HepG2 (cell line): ENCODE measurements around the gene IRF2. TPM values are rescaled to one million over a fixed set of nuclear protein-coding genes. Genes with fewer than 3 reads are reported as not detected.

ENCODE experiments used
- ATF6 ChIP-seq: sonication (generic); formaldehyde crosslinking; conservative IDR thresholded peaks from 2 replicates; pipeline ENCODE4 v1.4.0; 2020; ENCODE audit warnings: missing genetic modification reagents
- E2F1 ChIP-seq: sonication (generic); formaldehyde crosslinking; IDR thresholded peaks from 2 replicates; pipeline ENCODE4 v1.5.0; 2020; ENCODE audit warnings: missing genetic modification reagents
- ESRRA ChIP-seq: sonication (generic); formaldehyde crosslinking; IDR thresholded peaks from 2 replicates; pipeline ENCODE4 v1.5.1; 2020; ENCODE audit warnings: mild to moderate bottlenecking, low read depth, missing genetic modification reagents
- FUBP1 ChIP-seq: sonication (generic); formaldehyde crosslinking; IDR thresholded peaks from 2 replicates; pipeline ENCODE4 v1.5.1; 2020; ENCODE audit warnings: missing genetic modification reagents, mild to moderate bottlenecking, borderline replicate concordance
- GATA4 ChIP-seq: sonication (generic); IDR thresholded peaks from 2 replicates; pipeline ENCODE4 v1.6.1; 2016; ENCODE audit warnings: antibody characterized with exemption, low read depth, borderline replicate concordance
- HOXA5 ChIP-seq: sonication (generic); formaldehyde crosslinking; IDR thresholded peaks from 2 replicates; pipeline ENCODE4 v1.4.0; 2020; ENCODE audit warnings: missing genetic modification reagents
- IKZF5 ChIP-seq: IDR thresholded peaks from 2 replicates; pipeline ENCODE4 v1.6.1; 2018; ENCODE audit warnings: missing genetic modification reagents, mild to moderate bottlenecking, missing compliant biosample characterization
- KLF16 ChIP-seq, 2 experiments: sonication (generic) in 1 of 2; formaldehyde crosslinking in 1 of 2; IDR thresholded peaks; 2 replicates each; pipeline versions ENCODE4 v1.6.1 to v1.8.0; 2016 to 2023; ENCODE audit warnings: missing genetic modification reagents in 2 of 2, missing compliant biosample characterization in 1 of 2
- MAFK ChIP-seq, 2 experiments: IDR thresholded peaks in 1 of 2; conservative IDR thresholded peaks in 1 of 2; 2 replicates each; pipeline ENCODE4 v1.6.1; 2011; ENCODE audit warnings: improper control_type of control experiment in 2 of 2, low read length in 2 of 2
- MTF1 ChIP-seq: sonication (generic); formaldehyde crosslinking; IDR thresholded peaks from 2 replicates; pipeline ENCODE4 v1.5.0; 2020; ENCODE audit warnings: missing genetic modification reagents
- TERF1 ChIP-seq: sonication (generic); formaldehyde crosslinking; IDR thresholded peaks from 2 replicates; pipeline ENCODE4 v1.8.0; 2022; ENCODE audit warnings: mild to moderate bottlenecking, missing genetic modification reagents, moderate library complexity
- TMF1 ChIP-seq: sonication (generic); formaldehyde crosslinking; IDR thresholded peaks from 2 replicates; pipeline ENCODE4 v1.8.1; 2022; ENCODE audit warnings: low read depth, missing genetic modification reagents
- USF2 ChIP-seq, 2 experiments: sonication (generic) in 1 of 2; formaldehyde crosslinking in 1 of 2; IDR thresholded peaks; 2 replicates each; pipeline versions ENCODE4 v1.5.1 to v1.6.1; 2011 to 2020; ENCODE audit warnings: borderline replicate concordance in 1 of 2, low read depth in 1 of 2, low read length in 1 of 2, mild to moderate bottlenecking in 1 of 2, missing genetic modification reagents in 1 of 2, moderate library complexity in 1 of 2
- ZFYVE20 ChIP-seq: sonication (generic); formaldehyde crosslinking; IDR thresholded peaks from 2 replicates; pipeline ENCODE4 v1.8.0; 2023; ENCODE audit warnings: low read depth, mild to moderate bottlenecking, moderate library complexity, missing genetic modification reagents, borderline replicate concordance
- ZNF562 ChIP-seq: sonication (generic); formaldehyde crosslinking; IDR thresholded peaks from 2 replicates; pipeline ENCODE4 v1.8.0; 2022; ENCODE audit warnings: missing genetic modification reagents, borderline replicate concordance
- polyA plus RNA-seq, 8 experiments: library from polyadenylated mRNA; depleted of rRNA in 3 of 8; stranded (reverse) in 7 of 8; unstranded in 1 of 8; fragments of >200 nt; fragmentation: Illumina TruSeq in 4 of 8; extraction: Trizol in 4 of 8; gene quantifications; 2 replicates each; pipeline versions ENCODE4 v1.2.1 to v1.2.3, GENCODE V29; 2011 to 2016; ENCODE audit warnings: low read depth in 4 of 8, missing spikeins in 1 of 8, mixed read lengths in 1 of 8; ENCODE audit not compliant: insufficient read depth in 1 of 8
- total RNA-seq, 5 experiments: library from RNA; depleted of rRNA; stranded (reverse); fragments of >200 nt; fragmentation: Illumina TruSeq; extraction: Trizol; gene quantifications; 2 replicates each; pipeline ENCODE4 v1.2.3, GENCODE V29; 2016; ENCODE audit warnings: low read depth in 1 of 5

The IRF2 gene
- total and polyA plus RNA-seq, 2 of the 13 experiments (the other 11 are each of a cell fraction or from before 2014, with no cell fraction given) = 15.5 to 28.8 TPM

GRCh38 chr4:184364100-184364921, 110.0 kb downstream of the IRF2 start (continued):
- TF ChIP-seq E2F1 (CRISPR knock-in tag) = no peak
- TF ChIP-seq FUBP1 (CRISPR knock-in tag) = no peak
- TF ChIP-seq TMF1 = no peak
- TF ChIP-seq ZFYVE20 = no peak
- TF ChIP-seq IKZF5 (CRISPR knock-in tag) = peak; percentile 77; the same call in 1 of the 2 replicates
- TF ChIP-seq ATF6 (CRISPR knock-in tag) = no peak
- no peak for TF ChIP-seq USF2 (IDR thresholded peaks at IDR 0.05; ENCODE audit: low read depth, low read length)
- no peak for TF ChIP-seq USF2 (CRISPR knock-in tag; IDR thresholded peaks at IDR 0.05; ENCODE audit: borderline replicate concordance)
- peak; percentile 55; the same call in 1 of the 2 replicates for TF ChIP-seq HOXA5 (CRISPR knock-in tag)
- TF ChIP-seq TERF1 (CRISPR knock-in tag) = no peak
- peak; percentile 57 for TF ChIP-seq ESRRA (CRISPR knock-in tag)
- no peak for TF ChIP-seq MTF1 (CRISPR knock-in tag)
- TF ChIP-seq MAFK (conservative IDR thresholded peaks at IDR 0.05 in 1 of 2, IDR thresholded peaks at IDR 0.05 in 1 of 2; ENCODE audit: low read length in 2 of 2) = no peak
- TF ChIP-seq GATA4 = peak; percentile 62; the same call in 1 of the 2 replicates
- peak in 1 of 2 experiments; percentile 84; a peak in 2 of 4 replicates for TF ChIP-seq KLF16 (CRISPR knock-in tag; IDR thresholded peaks at IDR 0.05)
- TF ChIP-seq ZNF562 (CRISPR knock-in tag) = no peak
